ENCODE measurements around the gene CHST12. TPM values are rescaled to one million over a fixed set of nuclear protein-coding genes. Genes with fewer than 3 reads are reported as not detected.
"Not testable (repeated sequence)": the region's sequence is repeated elsewhere in the genome, so short reads cannot be mapped to it uniquely, and the experiment has no call there.

The CHST12 gene
- total RNA-seq, 5 donors from 2014 or later (not counting 1 experiment from before 2014, with no cell fraction given) = 20.3 to 41.5 (median 30.8) TPM

DNA sequence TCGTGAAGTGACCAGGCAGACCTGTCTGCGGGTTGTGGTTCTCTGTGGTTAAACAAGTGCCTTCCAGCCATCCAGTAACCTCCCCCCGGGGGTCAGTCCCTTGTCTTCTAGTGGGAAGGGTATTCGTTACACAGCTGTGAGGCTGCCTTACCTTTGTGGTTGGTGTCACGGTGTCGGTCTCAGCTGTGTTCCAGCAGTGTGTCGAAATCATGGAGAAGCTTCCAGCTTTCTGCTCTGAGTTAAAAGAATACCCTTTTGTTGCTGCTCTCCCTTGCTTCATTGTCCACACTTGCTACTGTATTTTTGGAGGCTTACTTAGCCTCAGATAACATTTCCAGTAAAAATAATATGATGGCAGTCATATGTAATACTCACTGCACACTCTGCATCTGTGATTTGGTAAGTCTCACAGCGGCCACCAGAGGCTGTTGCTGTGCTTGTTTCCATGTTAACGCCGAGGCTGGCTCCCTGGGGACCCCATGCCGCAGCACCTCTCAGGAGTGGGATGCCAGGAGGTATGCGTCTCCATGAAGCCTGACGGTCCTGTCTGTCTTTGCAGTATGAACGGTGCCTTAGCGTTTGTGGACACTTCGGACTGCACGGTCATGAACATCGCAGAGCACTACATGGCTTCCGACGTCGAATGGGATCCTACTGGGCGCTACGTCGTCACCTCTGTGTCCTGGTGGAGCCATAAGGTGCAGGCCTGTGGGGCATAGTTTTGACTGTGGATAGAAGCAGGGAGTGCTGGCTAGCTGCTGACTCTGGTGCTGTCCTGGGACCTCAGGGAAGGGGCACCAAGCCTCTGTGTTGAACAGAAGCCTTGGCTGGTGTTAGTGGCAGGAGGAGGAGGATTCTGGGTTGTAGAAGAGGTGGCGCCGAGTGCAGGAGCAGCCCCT, 28.3 kb upstream of the CHST12 start:
- H3K27me3 ChIP-seq (replicated peaks in 1 of 2; ENCODE audit: control insufficient read depth in 2 of 2, extremely low read depth in 1 of 2, insufficient read depth in 2 of 2, low read length in 1 of 2) = no peaks in the 10 kb centered on the region
- ChIA-PET CTCF (no interaction called here), POLR2A (no interaction called here)
- DNase-seq = no peak
- Mint-ChIP-seq H3K27ac (no peak overlapping the region), H3K4me1 (peaks cover 0 to 16% (median 5%) of the 10 kb centered on the region in 3 donors), H3K4me3 (no peak overlapping the region), H3K36me3 (peaks cover 68% of the 10 kb centered on the region), H3K27me3 (no peaks in the 10 kb centered on the region), H3K9me3 (no peaks in the 10 kb centered on the region)
- H3K36me3 ChIP-seq (ENCODE audit: control insufficient read depth in 2 of 2, extremely low read depth in 1 of 2, insufficient read depth in 1 of 2, low read length in 1 of 2) = peaks cover 29 to 93% of the 10 kb centered on the region in 2 donors
- H3K27ac ChIP-seq (ENCODE audit: low read length) = no peak overlapping the region
- H3K4me1 ChIP-seq (ENCODE audit: control insufficient read depth in 1 of 2, extremely low read depth in 1 of 2, insufficient read depth in 2 of 2, low read length in 2 of 2) = no peaks in the 10 kb centered on the region
- ATAC-seq (replicated peaks in 1 of 4) = no peak
- H3K4me3 ChIP-seq (ENCODE audit: control insufficient read depth in 1 of 2, extremely low read depth in 1 of 2, low read length in 1 of 2) = no peak overlapping the region
- H3K9me3 ChIP-seq = no peaks in the 10 kb centered on the region
- WGBS (ENCODE audit: insufficient coverage) = 98% methylated on average over 22 of the region's 26 CpGs

DNA sequence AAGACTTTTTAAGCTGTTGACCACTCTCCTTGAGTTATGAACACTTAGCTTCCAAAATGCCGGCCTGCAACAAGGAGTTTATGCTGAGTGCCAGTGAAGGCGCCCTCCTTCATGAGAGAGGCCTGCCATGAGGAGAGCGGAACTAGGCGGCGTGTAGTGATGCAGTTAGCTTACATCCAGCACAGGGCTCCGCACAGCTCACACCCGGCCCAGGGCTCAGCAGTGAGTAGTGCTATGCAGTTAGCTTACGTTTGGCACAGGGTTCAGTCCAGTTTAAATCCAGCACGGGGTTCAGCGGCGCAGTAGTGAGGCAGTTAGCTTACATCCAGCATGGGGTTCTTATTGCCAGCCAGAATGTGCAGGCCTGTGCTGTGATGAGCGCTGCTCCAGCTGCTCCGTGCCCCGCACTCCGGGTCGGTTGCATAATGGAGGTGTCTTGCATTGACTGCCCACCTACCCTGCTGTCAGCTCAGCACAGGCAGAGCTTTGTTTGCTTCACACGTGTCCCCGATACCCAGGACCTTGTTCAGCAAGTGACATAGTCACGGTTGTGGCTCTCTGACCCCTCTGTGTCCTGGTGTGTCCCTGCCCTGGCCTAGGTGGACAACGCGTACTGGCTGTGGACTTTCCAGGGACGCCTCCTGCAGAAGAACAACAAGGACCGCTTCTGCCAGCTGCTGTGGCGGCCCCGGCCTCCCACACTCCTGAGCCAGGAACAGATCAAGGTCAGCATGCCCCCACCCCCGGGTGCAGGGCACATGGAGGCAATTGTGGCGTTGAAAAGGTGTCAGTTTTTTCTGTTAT, 26.9 kb upstream of the CHST12 start:
- Histone ChIP-seq H3K9me3 (no peaks in the 10 kb centered on the region), H3K36me3 (ENCODE audit: control insufficient read depth in 2 of 2, extremely low read depth in 1 of 2, insufficient read depth in 1 of 2, low read length in 1 of 2) (peaks cover 36 to 95% of the 10 kb centered on the region in 2 donors), H3K27me3 (replicated peaks in 1 of 2; ENCODE audit: control insufficient read depth in 2 of 2, extremely low read depth in 1 of 2, insufficient read depth in 2 of 2, low read length in 1 of 2) (no peaks in the 10 kb centered on the region), H3K4me3 (ENCODE audit: control insufficient read depth in 1 of 2, extremely low read depth in 1 of 2, low read length in 1 of 2) (no peak overlapping the region), H3K27ac (ENCODE audit: low read length) (no peak overlapping the region), H3K4me1 (ENCODE audit: control insufficient read depth in 1 of 2, extremely low read depth in 1 of 2, insufficient read depth in 2 of 2, low read length in 2 of 2) (no peaks in the 10 kb centered on the region)
- H3K4me3 Mint-ChIP-seq = no peak overlapping the region
- no peaks in the 10 kb centered on the region for H3K9me3 Mint-ChIP-seq
- H3K36me3 Mint-ChIP-seq = peaks cover 74% of the 10 kb centered on the region
- H3K27me3 Mint-ChIP-seq = no peaks in the 10 kb centered on the region
- DNase-seq (no peak), ATAC-seq (replicated peaks in 1 of 4) (no peak)
- ChIA-PET POLR2A (interaction anchor here in 1 of 2 donors (0.5 to 0.6 kb wide), 2 partner anchors 23 to 656 kb away, joined by 5 read pairs; no protein-coding TSS in a partner anchor), CTCF (no interaction called here)
- H3K27ac Mint-ChIP-seq = no peak overlapping the region
- WGBS (ENCODE audit: insufficient coverage) = 95% methylated on average over 26 of the region's 27 CpGs
- H3K4me1 Mint-ChIP-seq = peaks cover 0 to 16% (median 5%) of the 10 kb centered on the region in 3 donors

DNA sequence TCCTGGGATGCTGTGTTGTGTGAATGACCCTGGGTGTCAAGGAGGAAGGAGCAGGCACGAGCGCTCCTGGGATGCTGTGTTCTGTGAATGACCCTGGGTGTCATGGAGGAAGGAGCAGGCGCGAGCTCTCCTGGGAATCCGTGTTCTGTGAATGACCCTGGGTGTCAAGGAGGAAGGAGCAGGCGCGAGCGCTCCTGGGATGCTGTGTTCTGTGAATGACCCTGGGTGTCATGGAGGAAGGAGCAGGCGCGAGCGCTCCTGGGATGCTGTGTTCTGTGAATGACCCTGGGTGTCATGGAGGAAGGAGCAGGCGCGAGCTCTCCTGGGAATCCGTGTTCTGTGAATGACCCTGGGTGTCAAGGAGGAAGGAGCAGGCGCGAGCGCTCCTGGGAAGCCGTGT, 25.9 kb upstream of the CHST12 start:
- H3K9me3 ChIP-seq; H3K4me3 Mint-ChIP-seq; H3K4me3 ChIP-seq (ENCODE audit: control insufficient read depth in 1 of 2, extremely low read depth in 1 of 2, low read length in 1 of 2); H3K27ac ChIP-seq (ENCODE audit: low read length); H3K9me3 Mint-ChIP-seq; H3K27me3 ChIP-seq (replicated peaks in 1 of 2; ENCODE audit: control insufficient read depth in 2 of 2, extremely low read depth in 1 of 2, insufficient read depth in 2 of 2, low read length in 1 of 2); ATAC-seq (replicated peaks in 1 of 4); H3K4me1 ChIP-seq (ENCODE audit: control insufficient read depth in 1 of 2, extremely low read depth in 1 of 2, insufficient read depth in 2 of 2, low read length in 2 of 2); H3K27me3 Mint-ChIP-seq; DNase-seq; H3K27ac Mint-ChIP-seq: not testable (repeated sequence)
- H3K36me3 ChIP-seq (ENCODE audit: control insufficient read depth in 2 of 2, extremely low read depth in 1 of 2, insufficient read depth in 1 of 2, low read length in 1 of 2) = peaks cover 33 to 88% of the 10 kb centered on the region in 2 donors
- Mint-ChIP-seq H3K36me3 (peaks cover 69% of the 10 kb centered on the region), H3K4me1 (peaks cover 0 to 16% (median 5%) of the 10 kb centered on the region in 3 donors)
- 100% methylated on average over 6 of the region's 18 CpGs for WGBS (ENCODE audit: insufficient coverage)
- POLR2A ChIA-PET = interaction anchor here in 1 of 2 donors (0.7 kb wide), 2 partner anchors 22 to 72 kb away, joined by 3 to 5 read pairs; no protein-coding TSS in a partner anchor
- CTCF ChIA-PET = interaction anchor here in 1 of 2 donors (0.6 kb wide), 1 partner anchor 1068 kb away, joined by 3 read pairs; no protein-coding TSS in a partner anchor

DNA sequence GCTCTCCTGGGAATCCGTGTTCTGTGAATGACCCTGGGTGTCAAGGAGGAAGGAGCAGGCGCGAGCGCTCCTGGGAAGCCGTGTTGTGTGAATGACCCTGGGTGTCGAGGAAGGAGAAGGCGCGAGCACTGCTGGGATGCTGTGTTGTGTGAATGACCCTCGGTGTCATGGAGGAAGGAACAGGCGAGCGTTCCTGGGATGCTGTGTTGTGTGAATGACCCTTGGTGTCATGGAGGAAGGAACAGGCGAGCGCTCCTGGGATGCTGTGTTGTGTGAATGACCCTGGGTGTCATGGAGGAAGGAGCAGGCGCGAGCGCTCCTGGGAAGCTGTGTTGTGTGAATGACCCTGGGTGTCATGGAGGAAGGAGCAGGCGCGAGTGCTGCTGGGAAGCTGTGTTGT, 25.3 kb upstream of the CHST12 start:
- not testable (repeated sequence) for ATAC-seq (replicated peaks in 1 of 4); H3K4me1 ChIP-seq (ENCODE audit: control insufficient read depth in 1 of 2, extremely low read depth in 1 of 2, insufficient read depth in 2 of 2, low read length in 2 of 2); H3K4me3 Mint-ChIP-seq; DNase-seq; H3K27me3 ChIP-seq (replicated peaks in 1 of 2; ENCODE audit: control insufficient read depth in 2 of 2, extremely low read depth in 1 of 2, insufficient read depth in 2 of 2, low read length in 1 of 2); H3K9me3 Mint-ChIP-seq; H3K9me3 ChIP-seq; H3K27ac Mint-ChIP-seq; H3K27ac ChIP-seq (ENCODE audit: low read length); H3K27me3 Mint-ChIP-seq; H3K4me3 ChIP-seq (ENCODE audit: control insufficient read depth in 1 of 2, extremely low read depth in 1 of 2, low read length in 1 of 2)
- POLR2A ChIA-PET = interaction anchor here in 1 of 2 donors (0.7 kb wide), 1 partner anchor 71 kb away, joined by 3 read pairs; no protein-coding TSS in a partner anchor
- Mint-ChIP-seq H3K4me1 (peaks cover 0 to 16% (median 5%) of the 10 kb centered on the region in 3 donors), H3K36me3 (peaks cover 63% of the 10 kb centered on the region)
- CTCF ChIA-PET = interaction anchor here (0.6 to 0.7 kb wide), 3 partner anchors 13 to 1069 kb away, joined by 3 to 4 read pairs (median 3); no protein-coding TSS in a partner anchor
- 97% methylated on average over 11 of the region's 18 CpGs for WGBS (ENCODE audit: insufficient coverage)
- H3K36me3 ChIP-seq (ENCODE audit: control insufficient read depth in 2 of 2, extremely low read depth in 1 of 2, insufficient read depth in 1 of 2, low read length in 1 of 2) = peaks cover 28 to 82% of the 10 kb centered on the region in 2 donors

DNA sequence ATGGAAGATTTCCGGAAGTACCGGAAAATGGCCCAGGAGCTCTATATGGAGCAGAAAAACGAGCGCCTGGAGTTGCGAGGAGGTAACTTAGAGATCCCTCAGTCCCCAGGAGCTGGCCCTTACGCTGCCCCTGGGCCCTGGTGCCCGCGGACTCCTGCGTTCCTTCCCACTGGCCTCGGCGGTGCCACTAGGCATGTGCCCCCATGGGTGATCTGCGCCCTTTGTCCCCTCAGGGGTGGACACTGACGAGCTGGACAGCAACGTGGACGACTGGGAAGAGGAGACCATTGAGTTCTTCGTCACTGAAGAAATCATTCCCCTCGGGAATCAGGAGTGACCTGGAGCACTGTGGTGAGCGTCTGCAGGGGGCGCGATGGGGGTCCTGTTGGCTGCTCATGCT, 24.2 kb upstream of the CHST12 start:
- H3K36me3 Mint-ChIP-seq = peaks cover 60% of the 10 kb centered on the region
- CTCF ChIA-PET = interaction anchor here in 1 of 2 donors (0.6 kb wide), 1 partner anchor 259 kb away, joined by 4 read pairs; no protein-coding TSS in a partner anchor
- H3K4me1 Mint-ChIP-seq = peaks cover 0 to 16% (median 5%) of the 10 kb centered on the region in 3 donors
- Histone ChIP-seq H3K4me3 (ENCODE audit: control insufficient read depth in 1 of 2, extremely low read depth in 1 of 2, low read length in 1 of 2) (no peak overlapping the region), H3K27ac (ENCODE audit: low read length) (no peak overlapping the region), H3K9me3 (no peaks in the 10 kb centered on the region), H3K36me3 (ENCODE audit: control insufficient read depth in 2 of 2, extremely low read depth in 1 of 2, insufficient read depth in 1 of 2, low read length in 1 of 2) (peaks cover 23 to 71% of the 10 kb centered on the region in 2 donors), H3K4me1 (ENCODE audit: control insufficient read depth in 1 of 2, extremely low read depth in 1 of 2, insufficient read depth in 2 of 2, low read length in 2 of 2) (no peaks in the 10 kb centered on the region), H3K27me3 (replicated peaks in 1 of 2; ENCODE audit: control insufficient read depth in 2 of 2, extremely low read depth in 1 of 2, insufficient read depth in 2 of 2, low read length in 1 of 2) (no peaks in the 10 kb centered on the region)
- ATAC-seq (replicated peaks in 1 of 4) (no peak), DNase-seq (no peak)
- no peaks in the 10 kb centered on the region for H3K9me3 Mint-ChIP-seq
- H3K27ac Mint-ChIP-seq = no peak overlapping the region
- H3K4me3 Mint-ChIP-seq = no peak overlapping the region
- POLR2A ChIA-PET = no interaction called here
- H3K27me3 Mint-ChIP-seq = no peaks in the 10 kb centered on the region
- WGBS (ENCODE audit: insufficient coverage) = 97% methylated on average over 17 of the region's 20 CpGs

DNA sequence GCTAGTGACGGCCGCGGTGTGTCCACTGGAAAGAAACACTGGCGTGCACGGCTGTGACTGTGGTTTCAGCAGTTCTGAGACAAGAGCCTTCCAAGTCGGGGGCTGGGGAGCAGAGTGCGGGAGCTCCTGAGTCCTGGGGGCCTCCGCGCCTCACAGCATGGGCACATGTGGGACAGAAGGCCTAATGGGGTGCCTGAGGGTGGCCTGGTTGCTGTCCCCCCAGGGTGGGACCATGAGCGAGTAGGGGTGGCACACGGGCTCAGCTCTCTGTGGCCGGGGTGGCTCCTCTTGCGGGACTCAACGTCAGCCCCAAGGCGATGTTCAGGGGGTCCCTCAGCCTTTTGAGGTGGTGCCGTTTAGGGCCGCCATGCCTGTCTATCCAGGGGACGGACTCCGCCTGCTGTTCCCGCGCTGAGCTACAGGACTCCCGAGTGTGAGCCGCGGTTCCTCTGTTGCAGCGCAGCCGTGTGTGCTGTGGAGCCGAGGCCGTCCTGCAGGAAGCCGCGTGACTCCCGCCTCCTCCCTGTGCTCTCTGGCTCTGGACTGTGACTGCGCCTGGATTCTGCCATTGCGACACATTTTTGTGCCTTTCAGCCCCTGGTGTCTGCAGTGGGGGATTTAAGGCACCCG, 23.5 kb upstream of the CHST12 start:
- WGBS (ENCODE audit: insufficient coverage) = 97% methylated on average over 32 of the region's 34 CpGs
- no peak for DNase-seq
- Histone ChIP-seq H3K27me3 (replicated peaks in 1 of 2; ENCODE audit: control insufficient read depth in 2 of 2, extremely low read depth in 1 of 2, insufficient read depth in 2 of 2, low read length in 1 of 2) (no peaks in the 10 kb centered on the region), H3K27ac (ENCODE audit: low read length) (no peak overlapping the region), H3K9me3 (no peaks in the 10 kb centered on the region), H3K4me3 (ENCODE audit: control insufficient read depth in 1 of 2, extremely low read depth in 1 of 2, low read length in 1 of 2) (no peak overlapping the region), H3K36me3 (ENCODE audit: control insufficient read depth in 2 of 2, extremely low read depth in 1 of 2, insufficient read depth in 1 of 2, low read length in 1 of 2) (peaks cover 23 to 64% of the 10 kb centered on the region in 2 donors), H3K4me1 (ENCODE audit: control insufficient read depth in 1 of 2, extremely low read depth in 1 of 2, insufficient read depth in 2 of 2, low read length in 2 of 2) (no peaks in the 10 kb centered on the region)
- no peak overlapping the region for H3K4me3 Mint-ChIP-seq
- no peaks in the 10 kb centered on the region for H3K9me3 Mint-ChIP-seq
- peaks cover 59% of the 10 kb centered on the region for H3K36me3 Mint-ChIP-seq
- ATAC-seq (replicated peaks in 1 of 4) = no peak
- CTCF ChIA-PET = interaction anchor here in 1 of 2 donors (0.6 kb wide), 1 partner anchor 258 kb away, joined by 4 read pairs; no protein-coding TSS in a partner anchor
- H3K27me3 Mint-ChIP-seq = no peaks in the 10 kb centered on the region
- H3K27ac Mint-ChIP-seq = no peak overlapping the region
- POLR2A ChIA-PET = no interaction called here
- peaks cover 0 to 16% (median 5%) of the 10 kb centered on the region in 3 donors for H3K4me1 Mint-ChIP-seq
